Stimulated activated CD4-positive, alpha-beta T cell treated with anti-CD3 and anti-CD28 coated beads, Interleukin-1b, Interleukin-23, amount 100 ng/mL, for 1 hour (primary cell): Measurements from ENCODE around the gene TLX3.

ENCODE experiments used
- DNase-seq, 2 donors: peaks; one replicate each; pipeline ENCODE4 v3.0.0-alpha.2; 2020; ENCODE audit warnings: low read depth in 2 of 2

Gene TLX3

DNA sequence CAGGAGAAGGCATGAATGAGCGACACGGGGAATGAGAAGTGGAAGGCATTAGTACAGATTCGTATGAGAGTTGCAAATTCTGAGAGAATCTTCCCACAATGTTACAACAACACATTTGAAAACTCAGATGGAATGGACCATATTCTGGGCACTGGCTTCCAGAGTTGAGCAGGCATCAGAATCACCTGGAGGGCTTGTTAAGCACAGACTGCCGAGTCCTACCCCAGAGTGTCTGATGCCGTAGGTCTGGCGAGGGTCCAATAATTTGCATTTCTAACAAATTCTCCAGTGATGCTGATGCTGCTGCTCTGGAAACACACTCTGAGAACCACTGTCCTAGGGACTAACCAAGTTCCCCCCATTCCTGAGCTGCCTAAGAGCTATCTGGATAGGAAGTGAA lies 2.9 kb upstream of the TLX3 start:
- DNase-seq = no peak

DNA sequence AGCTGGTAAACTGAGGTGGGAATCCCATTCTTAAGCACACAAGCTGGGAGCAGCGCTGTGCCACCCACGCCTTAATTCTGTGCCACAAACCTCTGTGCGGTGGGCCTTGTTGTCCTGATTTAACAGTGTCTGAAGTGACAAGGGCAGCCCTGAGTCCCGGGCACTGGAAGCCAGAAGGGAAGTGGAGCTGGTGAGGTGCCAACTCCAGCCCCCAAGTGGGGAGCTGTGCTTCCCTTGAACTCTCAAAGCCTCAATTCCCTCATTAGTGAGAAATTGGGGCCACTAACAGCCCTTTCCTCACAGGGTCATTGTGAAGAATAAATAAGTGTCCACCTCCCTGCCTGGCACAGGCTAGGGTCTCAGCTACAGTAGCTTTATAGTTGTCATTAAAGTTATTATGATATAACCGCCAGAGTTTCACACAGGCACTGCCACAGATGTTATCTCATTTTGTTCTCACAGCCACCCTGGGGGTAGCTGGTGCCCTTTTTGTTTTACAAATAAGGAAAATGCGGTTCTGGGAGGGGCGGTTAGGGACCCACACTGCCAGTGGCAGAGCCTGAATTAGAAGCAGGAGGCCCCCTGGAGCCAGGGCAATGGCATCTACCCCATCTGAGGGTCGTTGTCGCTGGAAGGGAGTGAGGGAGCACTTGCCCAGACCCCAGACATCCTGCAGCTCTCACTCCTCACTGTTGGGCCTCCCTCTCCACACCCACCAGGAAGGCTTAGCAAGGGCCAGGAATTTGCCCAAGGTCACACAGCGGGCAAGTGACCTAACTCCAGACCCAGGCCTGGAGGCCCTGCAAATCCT lies 2.1 kb upstream of the TLX3 start:
- DNase-seq = no peak

DNA sequence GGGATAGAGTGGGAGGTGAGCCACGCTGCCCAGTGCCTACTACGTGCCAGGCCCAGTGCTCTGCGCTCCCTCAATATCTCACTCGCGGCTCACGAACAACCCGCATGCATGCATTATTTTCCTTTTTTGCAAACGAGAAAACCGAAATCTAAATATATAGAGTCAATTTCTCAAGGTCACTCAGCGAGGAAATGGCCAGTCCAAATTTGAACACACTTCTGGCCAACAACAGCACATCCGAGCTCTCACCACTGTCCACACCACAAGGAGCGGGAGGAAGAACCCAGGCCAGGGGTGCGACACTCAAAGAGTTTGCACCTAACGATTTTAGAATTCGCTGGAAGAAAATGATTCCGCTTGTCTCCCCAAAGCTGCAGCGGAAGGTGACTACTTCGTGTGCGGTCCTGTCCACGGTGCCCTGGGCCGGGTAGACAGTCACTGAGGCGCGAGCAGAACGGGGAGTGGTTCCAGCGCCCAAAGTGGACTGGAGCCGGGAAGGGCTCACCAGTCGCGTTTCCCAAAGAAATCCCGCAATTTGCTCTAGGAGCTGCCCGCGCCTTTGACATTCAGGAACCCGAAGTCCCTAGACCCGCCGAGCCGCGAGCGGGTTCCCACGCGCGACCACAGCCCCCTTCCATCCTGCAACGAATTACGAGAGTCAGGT lies 1.1 kb upstream of the TLX3 start:
- no peak for DNase-seq

DNA sequence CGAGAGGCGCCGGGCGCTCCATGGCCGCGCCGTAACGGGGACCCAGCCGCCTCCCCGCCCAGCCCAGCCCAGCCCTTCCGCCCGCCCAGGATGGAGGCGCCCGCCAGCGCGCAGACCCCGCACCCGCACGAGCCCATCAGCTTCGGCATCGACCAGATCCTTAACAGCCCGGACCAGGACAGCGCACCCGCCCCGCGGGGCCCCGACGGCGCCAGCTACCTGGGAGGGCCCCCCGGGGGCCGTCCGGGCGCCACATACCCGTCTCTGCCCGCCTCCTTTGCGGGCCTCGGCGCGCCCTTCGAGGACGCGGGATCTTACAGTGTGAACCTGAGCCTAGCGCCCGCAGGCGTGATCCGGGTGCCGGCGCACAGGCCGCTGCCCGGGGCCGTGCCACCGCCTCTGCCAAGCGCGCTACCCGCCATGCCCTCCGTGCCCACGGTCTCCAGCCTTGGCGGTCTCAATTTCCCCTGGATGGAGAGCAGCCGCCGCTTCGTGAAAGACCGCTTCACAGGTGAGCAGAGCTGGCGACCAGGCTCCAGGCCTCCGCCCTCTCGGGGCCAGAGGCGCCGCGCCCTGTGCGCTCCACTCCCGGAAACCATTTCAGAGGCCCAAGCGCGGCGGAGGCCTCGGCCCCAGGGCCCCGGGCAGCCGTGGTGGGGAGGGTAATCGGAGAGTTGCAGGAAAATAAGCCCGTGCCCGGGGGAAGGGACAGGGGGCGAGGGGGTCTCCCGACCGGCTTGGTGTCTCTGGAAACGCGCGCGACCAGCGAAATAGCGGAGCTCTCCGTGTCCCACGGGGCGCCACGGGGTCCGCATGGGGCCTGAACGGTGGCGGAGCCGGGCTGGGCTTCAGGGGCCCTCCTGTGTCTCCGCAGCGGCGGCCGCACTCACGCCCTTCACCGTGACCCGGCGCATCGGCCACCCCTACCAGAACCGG lies 496 bp downstream of the TLX3 start:
- DNase-seq = no peak

DNA sequence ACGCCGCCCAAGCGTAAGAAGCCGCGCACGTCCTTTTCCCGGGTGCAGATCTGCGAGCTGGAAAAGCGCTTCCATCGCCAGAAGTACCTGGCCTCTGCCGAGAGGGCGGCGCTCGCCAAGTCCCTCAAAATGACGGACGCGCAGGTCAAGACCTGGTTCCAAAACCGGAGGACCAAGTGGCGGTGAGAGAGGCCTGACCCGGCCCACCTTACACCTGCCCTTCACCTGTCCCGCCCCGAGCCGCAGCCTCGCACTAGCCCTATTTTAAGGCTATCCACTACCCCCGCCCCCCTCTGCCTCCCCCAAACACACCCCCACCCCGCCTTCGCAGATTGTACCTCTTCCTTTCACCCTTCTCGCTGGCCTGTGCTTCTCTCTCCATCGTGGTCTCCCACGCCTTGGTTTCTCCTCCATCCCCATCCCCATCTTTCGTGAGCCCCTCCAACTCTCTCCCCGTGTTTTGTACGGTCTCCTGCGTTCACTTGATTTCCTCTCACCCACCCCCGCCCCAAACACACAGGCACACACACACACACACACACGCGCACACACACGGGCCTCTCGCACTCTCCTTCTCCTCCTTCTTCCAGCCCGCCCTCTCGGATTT lies 1.3 kb downstream of the TLX3 start:
- DNase-seq = no peak

DNA sequence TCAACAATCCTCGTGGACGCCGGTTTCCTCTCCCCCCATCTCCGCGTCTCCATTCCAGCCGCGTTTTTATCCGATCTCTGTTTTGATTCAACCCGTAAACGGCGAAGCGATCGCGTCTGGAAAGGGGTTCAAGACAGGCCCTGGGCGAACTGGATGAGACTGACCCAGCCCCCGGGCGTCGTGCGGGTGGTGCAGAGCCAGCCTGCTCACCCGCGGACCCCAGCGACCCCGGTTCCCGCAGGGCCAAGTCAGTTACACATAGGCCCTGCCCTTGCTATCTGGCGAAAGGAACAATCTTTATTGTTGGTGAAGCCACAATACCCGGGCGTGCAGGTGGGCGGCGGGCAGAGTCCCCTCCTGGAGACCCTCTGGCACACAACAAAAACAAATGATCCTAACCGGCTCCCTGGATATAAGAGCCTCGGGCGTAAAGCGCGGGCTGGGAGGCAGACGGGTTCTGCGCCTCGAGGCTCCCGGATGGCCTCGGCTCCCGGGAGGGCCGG lies 1.8 kb downstream of the TLX3 start:
- DNase-seq = no peak

DNA sequence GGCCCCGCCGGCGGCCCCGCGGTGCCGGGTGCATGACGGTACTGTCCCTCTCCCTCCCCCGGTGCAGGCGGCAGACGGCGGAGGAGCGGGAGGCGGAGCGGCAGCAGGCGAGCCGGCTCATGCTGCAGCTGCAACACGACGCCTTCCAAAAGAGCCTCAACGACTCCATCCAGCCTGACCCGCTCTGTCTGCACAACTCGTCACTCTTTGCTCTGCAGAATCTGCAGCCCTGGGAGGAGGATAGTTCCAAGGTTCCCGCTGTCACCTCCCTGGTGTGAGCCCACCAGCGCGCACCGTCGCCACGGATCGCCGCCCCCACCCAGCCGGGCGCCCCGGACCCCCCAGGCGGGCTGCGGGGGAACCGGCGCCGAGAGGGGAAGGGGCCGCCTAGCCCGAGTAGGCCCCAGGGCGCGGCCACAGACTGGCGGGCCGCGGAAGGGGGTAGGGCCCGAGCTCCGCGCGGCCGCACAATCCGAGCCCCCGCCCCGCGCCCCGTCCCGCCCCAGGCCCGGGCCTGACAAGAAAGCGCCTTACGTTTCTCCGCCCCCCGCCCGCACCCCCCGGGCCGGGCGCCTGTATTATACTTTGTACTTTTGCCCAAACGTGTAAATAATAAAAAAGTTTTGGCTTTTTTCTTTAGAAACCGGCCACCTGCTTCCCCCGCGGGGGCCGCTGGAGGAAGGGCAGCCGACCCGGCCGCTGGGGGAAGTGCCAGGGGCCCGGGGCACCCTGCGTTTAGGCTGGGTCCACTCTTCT lies 2.5 kb downstream of the TLX3 start:
- no peak for DNase-seq

DNA sequence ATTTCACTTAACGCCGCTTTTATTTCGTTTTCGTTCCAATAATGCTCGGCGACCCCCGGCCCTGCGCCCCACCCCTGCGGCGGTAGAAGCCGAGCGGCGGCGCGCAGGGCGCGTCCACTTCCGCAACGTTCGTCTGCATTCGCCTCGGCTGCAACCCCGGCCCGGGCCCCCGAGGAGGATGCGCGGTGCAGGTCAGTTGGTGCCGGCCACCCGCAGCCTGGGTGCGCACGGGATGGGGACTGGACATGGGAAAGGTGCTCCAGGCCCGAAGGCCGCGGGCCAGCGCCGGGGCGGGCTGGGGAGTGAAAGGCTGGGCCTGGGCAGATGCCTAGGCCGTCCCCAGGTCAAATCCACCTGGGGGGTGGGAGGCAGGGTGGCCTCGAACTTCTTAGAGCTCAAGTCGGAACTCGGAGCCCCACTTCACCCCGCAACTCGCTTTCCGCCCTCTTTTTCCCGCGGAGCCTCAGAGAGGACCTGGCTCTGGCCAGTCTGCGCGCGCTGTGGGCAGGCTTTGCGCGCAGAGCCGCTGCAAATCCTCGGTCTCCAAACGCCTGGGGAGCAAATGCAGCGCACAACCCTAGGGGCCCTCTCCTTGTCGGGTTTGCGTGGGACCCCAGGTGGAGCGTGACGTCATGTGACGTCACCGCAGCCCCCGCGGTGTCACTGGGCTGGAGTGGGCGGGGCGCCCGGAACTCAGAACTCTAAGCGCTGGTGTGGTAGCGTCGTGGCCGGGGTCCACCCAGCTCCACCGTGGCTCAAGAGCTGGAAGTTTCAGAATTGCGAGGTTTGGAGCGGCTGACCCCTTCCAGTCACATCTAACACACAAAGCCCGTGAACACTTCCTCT lies 3.3 kb downstream of the TLX3 start:
- DNase-seq = no peak

DNA sequence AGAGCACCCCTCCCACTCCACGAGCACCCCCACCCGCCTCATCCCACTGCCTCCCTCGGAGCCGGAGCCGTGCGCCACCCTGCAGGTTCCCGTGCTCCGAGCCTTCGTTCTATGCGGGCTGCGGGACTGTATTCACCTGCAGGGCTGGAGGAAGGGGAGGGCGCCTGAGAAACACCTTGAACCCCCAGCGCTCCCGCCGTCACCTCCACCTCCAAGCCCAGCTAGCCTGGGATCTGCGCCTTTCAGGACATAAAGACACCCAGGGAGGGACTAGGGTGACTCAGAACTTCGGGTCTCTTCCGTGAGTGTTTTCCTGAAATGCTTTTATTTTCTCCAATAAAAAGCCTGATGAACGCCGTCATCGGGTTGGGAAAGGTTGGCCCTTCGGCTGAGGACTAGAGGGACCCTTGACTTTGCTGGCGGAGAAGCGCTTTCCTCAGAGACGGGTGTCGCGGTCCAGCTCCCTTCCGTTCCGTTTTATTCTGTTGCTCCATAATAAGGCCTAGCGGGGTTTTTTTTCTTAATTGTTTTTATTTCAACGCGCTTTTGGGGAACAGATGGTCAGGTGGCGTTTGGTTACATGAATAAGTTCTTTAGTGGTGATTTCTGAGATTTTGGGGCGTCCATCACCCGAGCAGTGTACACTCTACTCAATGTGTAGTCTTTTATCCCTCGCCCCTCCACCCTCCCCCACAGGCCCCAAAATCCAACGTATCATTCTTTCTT lies 4.6 kb downstream of the TLX3 start:
- DNase-seq = no peak

DNA sequence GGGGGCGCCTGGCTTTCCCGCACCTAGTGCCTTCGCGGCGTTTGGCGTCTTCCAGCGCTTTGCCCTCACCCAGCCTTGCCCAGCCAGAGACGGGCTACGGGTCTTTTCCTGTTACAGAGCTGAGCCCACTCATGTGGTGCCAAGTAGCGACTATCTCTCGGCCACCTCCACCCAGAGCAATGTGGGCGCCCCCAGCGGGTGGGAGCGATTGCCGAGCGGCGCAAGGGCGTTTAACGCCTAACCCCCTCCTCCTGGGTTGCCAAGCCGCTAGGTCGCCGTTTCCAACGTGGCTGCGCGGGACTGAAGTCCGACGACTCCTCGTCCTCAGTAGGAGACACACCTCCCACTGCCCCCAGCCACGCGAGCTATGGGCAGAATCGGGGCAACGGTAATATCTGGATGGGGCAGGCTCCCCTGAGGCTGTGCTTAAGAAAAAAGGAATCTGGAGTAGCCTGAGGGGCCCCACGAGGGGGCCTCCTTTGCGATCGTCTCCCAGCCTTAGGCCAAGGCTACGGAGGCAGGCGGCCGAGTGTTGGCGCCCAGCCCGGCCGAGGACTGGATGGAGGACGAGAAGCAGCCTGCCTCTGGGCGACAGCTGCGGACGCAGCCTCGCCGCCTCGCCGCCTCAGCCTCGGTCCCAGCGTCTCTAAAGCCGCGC lies 5.8 kb downstream of the TLX3 start:
- no peak for DNase-seq

DNA sequence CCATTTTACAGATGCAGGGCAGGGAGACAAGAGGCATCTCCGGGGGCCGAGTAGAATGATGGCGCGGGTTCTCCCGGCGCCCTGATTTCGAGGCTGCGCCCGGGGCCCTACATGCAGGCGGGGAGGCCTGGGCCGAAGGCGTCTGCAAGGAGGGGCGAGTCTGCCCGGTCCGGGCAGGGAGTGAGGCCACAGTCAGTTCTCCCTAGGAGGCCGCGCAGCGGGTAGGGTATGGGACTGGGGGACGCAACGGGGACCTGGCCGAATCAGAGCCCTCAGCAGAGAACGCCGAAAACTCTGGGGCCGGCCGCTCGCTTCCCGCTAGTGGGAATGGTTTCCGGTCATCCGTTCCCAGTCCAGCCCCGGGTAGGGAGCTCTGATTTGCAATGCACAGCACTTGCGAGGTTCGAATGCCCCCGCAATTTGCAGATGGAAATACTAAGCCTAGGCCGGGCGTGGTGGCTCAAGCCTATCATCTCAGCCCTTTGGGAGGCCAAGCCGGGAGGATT lies 6.4 kb downstream of the TLX3 start:
- DNase-seq = no peak

DNA sequence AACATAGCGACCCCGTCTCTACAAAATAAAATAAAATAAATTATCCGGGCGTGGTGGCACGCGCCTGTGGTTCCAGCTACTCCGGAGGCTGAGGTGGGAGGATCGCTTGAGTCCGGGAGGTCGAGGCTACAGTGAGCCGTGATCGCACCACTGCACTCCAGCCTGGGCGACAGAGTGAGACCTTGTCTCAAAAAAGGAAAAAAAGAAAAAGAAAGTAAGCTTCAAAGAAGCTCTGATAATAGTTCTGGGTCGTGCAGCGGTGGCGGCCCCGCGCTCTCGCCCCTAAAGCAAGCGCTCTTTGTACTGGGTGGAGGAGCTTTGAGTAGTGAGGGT lies 6.8 kb downstream of the TLX3 start:
- DNase-seq = no peak

DNA sequence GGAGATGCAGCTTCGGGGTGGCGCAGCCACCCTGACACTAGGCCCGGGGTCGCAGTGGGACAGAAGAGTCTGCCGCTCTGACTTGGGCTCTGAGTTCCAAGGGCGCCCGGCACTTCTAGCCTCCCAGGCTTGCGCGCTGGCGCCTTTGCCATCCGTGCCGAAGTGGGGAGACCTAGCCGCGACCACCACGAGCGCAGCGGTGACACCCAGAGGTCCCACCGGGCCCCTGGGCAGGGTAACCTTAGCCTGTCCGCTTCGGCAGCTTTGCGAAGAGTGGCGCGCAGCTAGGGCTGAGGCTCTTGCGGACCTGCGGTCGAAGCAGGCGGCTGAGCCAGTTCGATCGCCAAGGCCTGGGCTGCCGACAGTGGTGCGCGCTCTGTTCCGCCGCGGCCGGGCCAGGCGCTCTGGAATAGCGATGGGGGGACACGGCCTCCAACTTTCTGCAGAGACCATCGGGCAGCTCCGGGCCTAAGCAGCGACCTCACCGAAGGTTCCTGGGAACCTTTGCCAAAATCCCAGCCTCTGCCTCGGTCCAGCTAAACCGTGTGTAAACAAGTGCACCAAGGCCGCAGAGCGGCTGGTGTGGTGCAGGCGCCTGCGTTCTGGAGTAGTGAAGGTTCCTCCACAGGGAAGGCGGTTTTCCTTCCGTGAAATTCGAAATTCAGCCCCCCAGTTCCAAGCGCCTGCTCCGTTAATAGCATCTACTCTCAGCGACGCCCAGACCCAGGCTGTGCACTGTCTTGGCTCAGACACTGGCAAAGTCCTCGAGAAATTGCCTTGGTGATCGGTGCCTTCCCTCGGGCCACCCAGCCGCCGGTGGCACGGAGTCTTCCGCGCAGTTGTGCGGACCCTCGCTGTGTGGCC lies 7.4 kb downstream of the TLX3 start:
- DNase-seq = no peak

DNA sequence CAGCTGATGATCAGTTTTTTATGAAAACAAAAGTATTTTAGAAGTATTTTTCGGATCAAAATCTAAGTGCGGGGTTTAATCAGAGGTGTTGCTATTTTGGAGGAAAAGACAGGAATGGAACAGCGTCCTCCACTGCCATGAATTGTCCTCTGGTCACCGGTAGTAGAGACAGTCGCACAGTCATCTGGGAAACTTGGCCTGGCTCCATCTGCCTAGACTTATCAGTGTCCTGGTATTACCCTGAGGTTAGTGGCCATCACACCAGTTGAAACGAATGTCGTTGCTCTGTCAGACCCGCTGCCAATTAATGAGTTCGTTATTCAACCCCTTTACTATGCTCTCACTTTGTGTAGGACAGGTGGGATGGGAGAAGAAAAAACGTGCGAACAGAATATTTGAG lies 8.2 kb downstream of the TLX3 start:
- no peak for DNase-seq

DNA sequence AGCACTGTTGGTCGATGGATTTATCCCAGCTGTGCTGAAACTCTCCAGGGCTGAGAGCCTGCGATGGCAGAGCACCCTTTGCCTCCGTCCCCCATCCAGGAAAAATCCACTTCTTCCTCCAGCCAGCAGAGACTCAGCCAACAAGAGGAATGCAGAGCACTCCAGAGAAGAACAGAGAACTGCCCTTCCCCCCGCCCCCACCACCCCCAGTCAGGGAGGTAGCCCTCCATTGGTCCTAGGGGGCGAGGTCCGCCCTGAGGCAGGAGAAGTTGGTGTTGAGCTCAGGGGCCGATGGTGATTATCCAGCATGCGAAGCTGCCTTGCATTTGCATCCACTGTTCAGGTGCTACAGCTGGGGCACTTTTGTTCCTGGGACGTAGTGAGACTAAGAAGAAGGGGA lies 9.0 kb downstream of the TLX3 start:
- DNase-seq = no peak

DNA sequence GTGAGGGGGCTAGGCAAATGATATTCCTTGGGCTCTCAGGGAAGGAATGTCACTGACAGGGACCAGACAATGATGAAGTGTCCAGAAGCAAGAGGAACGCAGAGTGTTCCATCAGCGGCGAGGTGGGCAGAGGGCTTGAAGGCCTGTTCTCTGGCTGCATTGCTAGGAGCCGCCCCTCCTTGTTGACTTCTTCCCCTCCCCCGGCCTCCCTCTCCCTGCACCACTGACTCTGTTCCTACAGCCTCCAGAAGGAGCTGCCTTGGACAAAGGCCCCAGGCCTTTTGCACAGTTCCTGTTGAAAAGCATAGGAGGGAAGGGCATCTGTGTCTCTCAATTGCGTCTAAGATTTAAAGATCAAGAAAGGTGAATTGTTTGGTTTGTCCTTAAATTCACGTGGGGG lies 12.4 kb downstream of the TLX3 start:
- DNase-seq = no peak

DNA sequence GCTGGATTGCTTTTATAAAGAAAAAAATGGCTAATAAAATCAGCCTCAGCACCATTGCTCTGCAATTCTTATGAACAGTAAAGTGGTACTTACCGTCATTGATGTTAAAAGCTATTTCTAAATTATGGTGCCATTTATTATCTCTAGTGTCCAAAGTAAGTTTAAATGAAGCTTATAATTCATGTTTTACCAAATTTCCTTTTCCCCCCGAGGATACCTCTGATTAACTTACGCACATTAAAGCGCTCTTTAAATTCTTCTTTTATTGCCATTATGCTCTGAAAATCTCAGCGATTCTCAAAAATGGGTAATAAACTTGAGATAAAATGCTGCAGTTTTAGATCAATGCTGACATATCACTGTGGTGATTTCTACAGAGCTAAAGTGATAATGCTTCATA lies 13.5 kb downstream of the TLX3 start:
- no peak for DNase-seq

DNA sequence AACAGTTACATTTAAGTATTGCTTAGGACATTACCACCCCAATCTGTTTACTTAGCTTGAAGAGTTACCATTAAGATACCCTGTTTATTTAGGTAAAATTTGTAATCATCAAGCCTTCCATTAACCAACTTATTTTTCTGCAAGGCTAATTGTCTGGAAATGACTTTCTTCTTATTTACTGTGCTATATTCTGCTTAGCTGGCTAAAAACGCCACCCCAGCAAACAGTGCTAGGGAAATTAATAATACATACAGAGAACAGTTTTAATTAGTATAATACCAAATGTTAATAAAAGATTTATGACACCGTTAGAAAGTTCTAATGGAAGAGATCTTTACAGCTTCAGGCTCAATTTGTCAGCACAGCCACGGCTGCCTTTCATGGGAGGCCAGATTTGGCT lies 14.0 kb downstream of the TLX3 start:
- DNase-seq = no peak
